ENCODE results near the gene CIRBP. TPM values are rescaled to one million over a fixed set of nuclear protein-coding genes. Genes with fewer than 3 reads are reported as not detected.

CIRBP gene
- total RNA-seq, 2 experiments from 2014 or later: 278 to 309 TPM

- TF ChIP-seq, protein P1, sequence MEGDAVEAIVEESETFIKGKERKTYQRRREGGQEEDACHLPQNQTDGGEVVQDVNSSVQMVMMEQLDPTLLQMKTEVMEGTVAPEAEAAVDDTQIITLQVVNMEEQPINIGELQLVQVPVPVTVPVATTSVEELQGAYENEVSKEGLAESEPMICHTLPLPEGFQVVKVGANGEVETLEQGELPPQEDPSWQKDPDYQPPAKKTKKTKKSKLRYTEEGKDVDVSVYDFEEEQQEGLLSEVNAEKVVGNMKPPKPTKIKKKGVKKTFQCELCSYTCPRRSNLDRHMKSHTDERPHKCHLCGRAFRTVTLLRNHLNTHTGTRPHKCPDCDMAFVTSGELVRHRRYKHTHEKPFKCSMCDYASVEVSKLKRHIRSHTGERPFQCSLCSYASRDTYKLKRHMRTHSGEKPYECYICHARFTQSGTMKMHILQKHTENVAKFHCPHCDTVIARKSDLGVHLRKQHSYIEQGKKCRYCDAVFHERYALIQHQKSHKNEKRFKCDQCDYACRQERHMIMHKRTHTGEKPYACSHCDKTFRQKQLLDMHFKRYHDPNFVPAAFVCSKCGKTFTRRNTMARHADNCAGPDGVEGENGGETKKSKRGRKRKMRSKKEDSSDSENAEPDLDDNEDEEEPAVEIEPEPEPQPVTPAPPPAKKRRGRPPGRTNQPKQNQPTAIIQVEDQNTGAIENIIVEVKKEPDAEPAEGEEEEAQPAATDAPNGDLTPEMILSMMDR (conservative IDR thresholded peaks at IDR 0.05; ENCODE audit: low read length): no peak
- no peak for DNase-seq (ENCODE audit: low spot score)
- no peaks in the 10 kb centered on the region for H3K9me3 ChIP-seq (ENCODE audit: low read length)
- no peaks in the 10 kb centered on the region for H3K79me2 ChIP-seq (ENCODE audit: insufficient read depth, low read depth, low read length)
- H4K20me1 ChIP-seq (ENCODE audit: insufficient read depth, low read length): no peaks in the 10 kb centered on the region
- intact Hi-C loops (cut with micrococcal nuclease; ENCODE audit: unreplicated experiment): no loop called here
- ChIA-PET CTCF (ENCODE audit: unreplicated experiment) (no interaction called here), POLR2A (interaction anchor here (0.5 kb wide), 1 partner anchor 1804 kb away, joined by 4 read pairs; no protein-coding TSS in a partner anchor)
- peaks cover 14% of the 10 kb centered on the region for H3K36me3 ChIP-seq (ENCODE audit: insufficient read depth, low read length)
- BruUV-seq (replicated peaks): no TSS peak
- no peaks in the 10 kb centered on the region for H3K9me2 ChIP-seq (ENCODE audit: insufficient read depth, low read length)
- H3K27ac ChIP-seq (ENCODE audit: low read depth, low read length, poor library complexity, severe bottlenecking): no peak overlapping the region
- no peaks in the 10 kb centered on the region for H3K4me1 ChIP-seq (ENCODE audit: insufficient read depth, low read length, poor library complexity, severe bottlenecking)
- H2AFZ ChIP-seq (ENCODE audit: low read length): no peak overlapping the region
- no peak overlapping the region for H3K4me3 ChIP-seq (ENCODE audit: low read depth, low read length, poor library complexity, severe bottlenecking)
- no peak overlapping the region for H3K4me2 ChIP-seq (ENCODE audit: low read length)
Measured at GRCh38 chr19:1231729-1232637, 37.1 kb upstream of the CIRBP start.

DNA sequence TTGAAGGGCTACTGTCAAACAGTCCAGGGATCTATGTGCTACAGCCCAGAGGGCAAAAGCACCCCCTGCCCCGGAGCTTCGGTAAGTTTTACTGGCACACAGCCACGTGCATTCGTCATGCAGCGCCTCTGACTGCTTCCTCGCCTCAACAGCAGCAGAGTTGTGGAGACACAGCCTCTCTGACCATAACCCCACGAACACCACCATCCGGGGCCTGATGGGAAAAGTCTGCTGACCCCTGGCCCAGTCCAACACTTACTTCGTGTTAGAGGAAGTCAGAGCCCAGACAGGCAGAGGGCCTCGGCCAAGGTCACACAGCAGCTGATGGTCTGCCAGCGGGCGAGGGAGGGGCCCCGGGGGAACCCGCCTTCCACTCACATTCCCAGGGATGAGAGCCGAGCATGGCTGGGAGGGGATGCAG is 36.5 kb upstream of the CIRBP start:
- Histone ChIP-seq H2AFZ (ENCODE audit: low read length) (no peak overlapping the region), H3K9me2 (ENCODE audit: insufficient read depth, low read length) (no peaks in the 10 kb centered on the region), H3K36me3 (ENCODE audit: insufficient read depth, low read length) (peaks cover 8% of the 10 kb centered on the region), H3K4me1 (ENCODE audit: insufficient read depth, low read length, poor library complexity, severe bottlenecking) (no peaks in the 10 kb centered on the region), H4K20me1 (ENCODE audit: insufficient read depth, low read length) (no peaks in the 10 kb centered on the region), H3K4me3 (ENCODE audit: low read depth, low read length, poor library complexity, severe bottlenecking) (no peak overlapping the region), H3K79me2 (ENCODE audit: insufficient read depth, low read depth, low read length) (no peaks in the 10 kb centered on the region), H3K4me2 (ENCODE audit: low read length) (no peak overlapping the region), H3K9me3 (ENCODE audit: low read length) (no peaks in the 10 kb centered on the region), H3K27ac (ENCODE audit: low read depth, low read length, poor library complexity, severe bottlenecking) (no peak overlapping the region)
- ChIA-PET POLR2A (no interaction called here), CTCF (ENCODE audit: unreplicated experiment) (no interaction called here)
- TF ChIP-seq EZH2phosphoT487 (IDR thresholded peaks at IDR 0.05; ENCODE audit: borderline replicate concordance, low read depth, low read length): no peak
- TF ChIP-seq, protein P1 (conservative IDR thresholded peaks at IDR 0.05; ENCODE audit: low read length): no peak
- BruUV-seq (replicated peaks): no TSS peak
- no peak for DNase-seq (ENCODE audit: low spot score)
- intact Hi-C loops (cut with micrococcal nuclease; ENCODE audit: unreplicated experiment): no loop called here

GRCh38 chr19:1233115-1233667 is 35.9 kb upstream of the CIRBP start:
- no peaks in the 10 kb centered on the region for H3K9me2 ChIP-seq (ENCODE audit: insufficient read depth, low read length)
- no peak overlapping the region for H3K4me3 ChIP-seq (ENCODE audit: low read depth, low read length, poor library complexity, severe bottlenecking)
- TF ChIP-seq EZH2phosphoT487 (IDR thresholded peaks at IDR 0.05; ENCODE audit: borderline replicate concordance, low read depth, low read length): no peak
- TF ChIP-seq, protein P1 (conservative IDR thresholded peaks at IDR 0.05; ENCODE audit: low read length): no peak
- H3K79me2 ChIP-seq (ENCODE audit: insufficient read depth, low read depth, low read length): no peaks in the 10 kb centered on the region
- no peak overlapping the region for H3K4me2 ChIP-seq (ENCODE audit: low read length)
- no peaks in the 10 kb centered on the region for H3K9me3 ChIP-seq (ENCODE audit: low read length)
- H3K27ac ChIP-seq (ENCODE audit: low read depth, low read length, poor library complexity, severe bottlenecking): no peak overlapping the region
- H2AFZ ChIP-seq (ENCODE audit: low read length): no peak overlapping the region
- no peak for DNase-seq (ENCODE audit: low spot score)
- CTCF ChIA-PET (ENCODE audit: unreplicated experiment): no interaction called here
- no peaks in the 10 kb centered on the region for H3K4me1 ChIP-seq (ENCODE audit: insufficient read depth, low read length, poor library complexity, severe bottlenecking)
- BruUV-seq (replicated peaks): no TSS peak
- POLR2A ChIA-PET: no interaction called here
- H3K36me3 ChIP-seq (ENCODE audit: insufficient read depth, low read length): peaks cover 2% of the 10 kb centered on the region
- H4K20me1 ChIP-seq (ENCODE audit: insufficient read depth, low read length): no peaks in the 10 kb centered on the region
- intact Hi-C loops (cut with micrococcal nuclease; ENCODE audit: unreplicated experiment): no loop called here

Data from OCI-LY7 (cell line).